ENCODE results near the gene PTGR3. TPM values are rescaled to one million over a fixed set of nuclear protein-coding genes. Genes with fewer than 3 reads are reported as not detected.

The PTGR3 gene
- total and polyA plus RNA-seq, 2 experiments from 2014 or later = 24.4 to 25.7 TPM

- Histone ChIP-seq H3K4me2 (no peak overlapping the region), H3K9me3 (ENCODE audit: low read depth) (no peaks in the 10 kb centered on the region), H4K20me1 (ENCODE audit: insufficient read depth, poor library complexity, severe bottlenecking) (no peaks in the 10 kb centered on the region), H3K9me2 (replicated peaks; ENCODE audit: insufficient read depth) (no peaks in the 10 kb centered on the region), H3K27me3 (no peaks in the 10 kb centered on the region), H2AFZ (no peak overlapping the region), H3K4me1 (ENCODE audit: insufficient read depth) (no peaks in the 10 kb centered on the region), H3K79me2 (peaks cover 99% of the 10 kb centered on the region), H3K27ac (no peak overlapping the region), H3K4me3 (no peak overlapping the region), H3K36me3 (replicated peaks; ENCODE audit: insufficient read depth, low read depth) (no peaks in the 10 kb centered on the region)
- no peak for DNase-seq (ENCODE audit: low spot score)
- WGBS (ENCODE audit: low lambda C conversion rate, missing lambda C conversion rate) = 92% methylated on average over 13 of the region's 13 CpGs
- TF ChIP-seq EZH2 (IDR thresholded peaks at IDR 0.05; ENCODE audit: borderline replicate concordance) (no peak), CTCF (IDR thresholded peaks at IDR 0.05; ENCODE audit: poor library complexity) (no peak), EZH2phosphoT487 (IDR thresholded peaks at IDR 0.05; ENCODE audit: low read depth, severe bottlenecking, unreplicated experiment) (no peak)
Observed at GRCh38 chr18:75235896-75236295, 27.0 kb upstream of the PTGR3 start.

GRCh38 chr18:75234901-75235300 lies 26.0 kb upstream of the PTGR3 start:
- TF ChIP-seq EZH2 (IDR thresholded peaks at IDR 0.05; ENCODE audit: borderline replicate concordance) (no peak), CTCF (IDR thresholded peaks at IDR 0.05; ENCODE audit: poor library complexity) (no peak), EZH2phosphoT487 (IDR thresholded peaks at IDR 0.05; ENCODE audit: low read depth, severe bottlenecking, unreplicated experiment) (no peak)
- H3K27ac ChIP-seq = no peak overlapping the region
- no peak overlapping the region for H2AFZ ChIP-seq
- H3K4me2 ChIP-seq = no peak overlapping the region
- no peak for DNase-seq (ENCODE audit: low spot score)
- no peaks in the 10 kb centered on the region for H3K27me3 ChIP-seq
- 89% methylated on average over 12 of the region's 12 CpGs for WGBS (ENCODE audit: low lambda C conversion rate, missing lambda C conversion rate)
- no peak overlapping the region for H3K4me3 ChIP-seq
- H4K20me1 ChIP-seq (ENCODE audit: insufficient read depth, poor library complexity, severe bottlenecking) = no peaks in the 10 kb centered on the region
- no peaks in the 10 kb centered on the region for H3K36me3 ChIP-seq (replicated peaks; ENCODE audit: insufficient read depth, low read depth)
- H3K9me3 ChIP-seq (ENCODE audit: low read depth) = no peaks in the 10 kb centered on the region
- H3K79me2 ChIP-seq = peaks cover 99% of the 10 kb centered on the region
- no peaks in the 10 kb centered on the region for H3K4me1 ChIP-seq (ENCODE audit: insufficient read depth)
- H3K9me2 ChIP-seq (replicated peaks; ENCODE audit: insufficient read depth) = no peaks in the 10 kb centered on the region

GRCh38 chr18:75231053-75231406 lies 22.1 kb upstream of the PTGR3 start:
- H3K36me3 ChIP-seq (replicated peaks; ENCODE audit: insufficient read depth, low read depth) = no peaks in the 10 kb centered on the region
- H3K27ac ChIP-seq = no peak overlapping the region
- 96% methylated on average over 5 of the region's 5 CpGs for WGBS (ENCODE audit: low lambda C conversion rate, missing lambda C conversion rate)

More at GRCh38 chr18:75231053-75231406, 22.1 kb upstream of the PTGR3 start:
- peaks cover 23% of the 10 kb centered on the region for H3K4me1 ChIP-seq (ENCODE audit: insufficient read depth)
- DNase-seq (ENCODE audit: low spot score) = no peak
- peaks cover 95% of the 10 kb centered on the region for H3K79me2 ChIP-seq
- H3K4me3 ChIP-seq = no peak overlapping the region
- H3K9me3 ChIP-seq (ENCODE audit: low read depth) = no peaks in the 10 kb centered on the region
- TF ChIP-seq EZH2 (IDR thresholded peaks at IDR 0.05; ENCODE audit: borderline replicate concordance) (no peak), CTCF (IDR thresholded peaks at IDR 0.05; ENCODE audit: poor library complexity) (no peak), EZH2phosphoT487 (IDR thresholded peaks at IDR 0.05; ENCODE audit: low read depth, severe bottlenecking, unreplicated experiment) (no peak)
- H3K27me3 ChIP-seq = no peaks in the 10 kb centered on the region
- no peaks in the 10 kb centered on the region for H3K9me2 ChIP-seq (replicated peaks; ENCODE audit: insufficient read depth)
- H4K20me1 ChIP-seq (ENCODE audit: insufficient read depth, poor library complexity, severe bottlenecking) = no peaks in the 10 kb centered on the region
- no peak overlapping the region for H2AFZ ChIP-seq
- H3K4me2 ChIP-seq = no peak overlapping the region

Data from hepatocyte (in vitro differentiated cells).